SHP77 treated with DMSO at 0.1 percent for 48 hours (cell line): ENCODE results near the gene UQCRC2.
"Not testable (repeated sequence)": the region's sequence is repeated elsewhere in the genome, so short reads cannot be mapped to it uniquely, and the experiment has no call there.

Experiments used
- DNase-seq: peaks from one replicate; lab custom pipeline; 2025; lab: John Stamatoyannopoulos, UW

UQCRC2 gene

GRCh38 chr16:22010902-22011301 is 57.7 kb downstream of the UQCRC2 start:
- no peak for DNase-seq

GRCh38 chr16:22012241-22012640 is 59.1 kb downstream of the UQCRC2 start:
- DNase-seq, result no peak

GRCh38 chr16:22013486-22013885 is 60.3 kb downstream of the UQCRC2 start:
- no peak for DNase-seq

GRCh38 chr16:22014271-22014873 is 61.2 kb downstream of the UQCRC2 start:
- DNase-seq, result no peak

- no peak for DNase-seq
These were observed 63.8 kb downstream of the UQCRC2 start for GRCh38 chr16:22016927-22017326.

- no peak for DNase-seq
These were observed 65.4 kb downstream of the UQCRC2 start for GRCh38 chr16:22018559-22018958.

GRCh38 chr16:22022151-22022550 is 69.0 kb downstream of the UQCRC2 start:
- DNase-seq, result no peak

- DNase-seq, result no peak
These were observed 70.3 kb downstream of the UQCRC2 start for GRCh38 chr16:22023505-22023904.

- not testable (repeated sequence) for DNase-seq
These were observed 71.6 kb downstream of the UQCRC2 start for GRCh38 chr16:22024785-22025184.

GRCh38 chr16:22027633-22028032 is 74.5 kb downstream of the UQCRC2 start:
- no peak for DNase-seq

- no peak for DNase-seq
These were observed 76.5 kb downstream of the UQCRC2 start for GRCh38 chr16:22029632-22030031.

GRCh38 chr16:22030087-22030812 is 77.1 kb downstream of the UQCRC2 start:
- DNase-seq, result no peak

GRCh38 chr16:22031483-22032083 is 78.4 kb downstream of the UQCRC2 start:
- no peak for DNase-seq
